Smooth muscle cell (in vitro differentiated cells): ENCODE measurements around the gene PPM1G. TPM values are rescaled to one million over a fixed set of nuclear protein-coding genes. Genes with fewer than 3 reads are reported as not detected.

Source experiments
- DNase-seq: peaks from one replicate; lab custom pipeline; 2025; ENCODE audit not compliant: unreplicated experiment; lab: John Stamatoyannopoulos, UW
- H2AFZ ChIP-seq: fragments of 200-600 bp; sonication (generic); 2 replicates; pipeline ENCODE4 v1.6.0; 2016; ENCODE audit warnings: antibody characterized with exemption, low read depth, mild to moderate bottlenecking
- H3F3A ChIP-seq: fragments of 200-600 bp; sonication (generic); 2 replicates; pipeline ENCODE4 v1.6.0; 2017; ENCODE audit warnings: antibody characterized with exemption, low read depth
- H3K27ac ChIP-seq: fragments of 200-600 bp; sonication (generic); 2 replicates; pipeline ENCODE4 v1.5.1; 2016; ENCODE audit warnings: low read depth, mild to moderate bottlenecking
- H3K27me3 ChIP-seq: fragments of 200-600 bp; sonication (generic); 2 replicates; pipeline ENCODE4 v1.6.1; 2016; ENCODE audit warnings: low read depth, mild to moderate bottlenecking
- H3K36me3 ChIP-seq: fragments of 200-600 bp; sonication (generic); 2 replicates; pipeline ENCODE4 v1.5.1; 2016; ENCODE audit warnings: low read depth
- H3K4me1 ChIP-seq: fragments of 200-600 bp; sonication (generic); 2 replicates; pipeline ENCODE4 v1.5.1; 2016; ENCODE audit warnings: low read depth
- H3K4me2 ChIP-seq: fragments of 200-600 bp; sonication (generic); 2 replicates; pipeline ENCODE4 v1.6.0; 2016; ENCODE audit warnings: mild to moderate bottlenecking
- H3K4me3 ChIP-seq: fragments of 200-600 bp; sonication (generic); 2 replicates; pipeline ENCODE4 v1.5.1; 2016; ENCODE audit warnings: mild to moderate bottlenecking
- H3K79me2 ChIP-seq: fragments of 200-600 bp; sonication (generic); 2 replicates; pipeline ENCODE4 v1.6.0; 2016; ENCODE audit warnings: low read depth, mild to moderate bottlenecking
- H3K9ac ChIP-seq: fragments of 200-600 bp; sonication (generic); 2 replicates; pipeline ENCODE4 v1.6.0; 2016; ENCODE audit warnings: low read depth
- H3K9me3 ChIP-seq: fragments of 200-600 bp; sonication (generic); replicated peaks from 2 replicates; pipeline ENCODE4 v1.5.1; 2016; ENCODE audit warnings: low read depth
- H4K20me1 ChIP-seq: fragments of 200-600 bp; sonication (generic); 2 replicates; pipeline ENCODE4 v1.6.0; 2016; ENCODE audit warnings: low read depth
- WGBS: methylation state at CpG from one replicate; pipeline ENCODE4 v1.1.7; 2016; ENCODE audit warnings: low lambda C conversion rate; 5-methylcytosine and 5-hydroxymethylcytosine counted together
- polyA plus RNA-seq: library from polyadenylated mRNA; unstranded; fragments of >200 nt; fragmentation: Nextera tagmentation; extraction: Ambion mirVana; gene quantifications from 2 replicates; pipeline ENCODE4 v1.2.1, GENCODE V29; 2016
- total RNA-seq: library from RNA; depleted of rRNA; stranded (reverse); fragments of >200 nt; gene quantifications from 2 replicates; pipeline ENCODE4 v1.2.3, GENCODE V29; 2014
- TF ChIP-seq, protein P1 (sequence below): fragments of 200-600 bp; sonication (generic); IDR thresholded peaks from 2 replicates; pipeline ENCODE4 v1.5.1; 2017; ENCODE audit warnings: borderline replicate concordance, mild to moderate bottlenecking, antibody characterized with exemption; ENCODE audit not compliant: insufficient read depth, poor library complexity, severe bottlenecking

PPM1G gene
- total and polyA plus RNA-seq, 2 experiments from 2014 or later = 30.2 to 48.7 TPM

DNA sequence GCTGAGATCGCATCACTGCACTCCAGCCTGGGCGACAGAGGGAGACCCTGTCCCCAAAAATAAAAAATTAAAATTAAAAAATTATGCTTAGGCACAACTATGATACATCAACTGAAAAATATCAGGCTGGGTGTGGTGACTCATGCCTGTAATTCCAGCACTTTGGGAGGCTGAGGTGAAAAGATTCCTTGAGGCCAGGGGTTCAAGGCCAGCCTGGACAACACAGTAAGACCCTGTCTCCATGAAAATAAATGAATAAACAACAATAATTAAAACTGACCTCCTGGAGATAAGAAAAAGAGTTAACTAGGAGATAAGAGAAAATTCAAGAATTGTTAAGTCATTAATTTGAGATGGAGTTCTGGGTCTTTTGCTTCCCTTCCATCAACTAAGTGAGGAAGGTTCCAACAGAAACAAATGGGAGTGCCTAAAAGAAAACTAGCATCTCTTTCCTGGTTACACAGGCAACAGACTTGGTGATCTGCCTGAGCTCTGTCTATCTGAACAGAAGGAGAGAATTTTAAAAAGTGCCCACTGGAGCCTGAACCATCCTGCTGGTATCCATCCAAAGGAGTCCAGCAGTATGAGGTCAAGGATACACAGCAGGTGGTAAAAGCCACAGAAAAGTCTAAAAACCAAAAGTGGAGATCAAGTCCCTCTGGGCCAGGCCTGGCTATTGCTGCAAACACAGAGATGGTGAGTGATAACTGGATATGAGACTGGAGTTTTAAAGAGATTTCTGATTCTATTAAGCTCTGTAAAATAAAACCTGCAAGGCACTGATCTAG lies 8.8 kb downstream of the PPM1G start:
- Histone ChIP-seq H3K4me3 (no peak overlapping the region), H3K27ac (no peak overlapping the region), H3K9me3 (no peaks in the 10 kb centered on the region), H2AFZ (no peak overlapping the region), H3K79me2 (peaks cover 98% of the 10 kb centered on the region), H3K36me3 (no peaks in the 10 kb centered on the region), H3K4me1 (no peaks in the 10 kb centered on the region), H4K20me1 (peaks cover 79% of the 10 kb centered on the region), H3F3A (no peaks in the 10 kb centered on the region), H3K4me2 (no peak overlapping the region), H3K27me3 (no peaks in the 10 kb centered on the region), H3K9ac (no peak overlapping the region)
- WGBS = 100% methylated on average over 2 of the region's 2 CpGs
- no peak for DNase-seq
- TF ChIP-seq, protein P1, sequence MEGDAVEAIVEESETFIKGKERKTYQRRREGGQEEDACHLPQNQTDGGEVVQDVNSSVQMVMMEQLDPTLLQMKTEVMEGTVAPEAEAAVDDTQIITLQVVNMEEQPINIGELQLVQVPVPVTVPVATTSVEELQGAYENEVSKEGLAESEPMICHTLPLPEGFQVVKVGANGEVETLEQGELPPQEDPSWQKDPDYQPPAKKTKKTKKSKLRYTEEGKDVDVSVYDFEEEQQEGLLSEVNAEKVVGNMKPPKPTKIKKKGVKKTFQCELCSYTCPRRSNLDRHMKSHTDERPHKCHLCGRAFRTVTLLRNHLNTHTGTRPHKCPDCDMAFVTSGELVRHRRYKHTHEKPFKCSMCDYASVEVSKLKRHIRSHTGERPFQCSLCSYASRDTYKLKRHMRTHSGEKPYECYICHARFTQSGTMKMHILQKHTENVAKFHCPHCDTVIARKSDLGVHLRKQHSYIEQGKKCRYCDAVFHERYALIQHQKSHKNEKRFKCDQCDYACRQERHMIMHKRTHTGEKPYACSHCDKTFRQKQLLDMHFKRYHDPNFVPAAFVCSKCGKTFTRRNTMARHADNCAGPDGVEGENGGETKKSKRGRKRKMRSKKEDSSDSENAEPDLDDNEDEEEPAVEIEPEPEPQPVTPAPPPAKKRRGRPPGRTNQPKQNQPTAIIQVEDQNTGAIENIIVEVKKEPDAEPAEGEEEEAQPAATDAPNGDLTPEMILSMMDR = no peak

DNA sequence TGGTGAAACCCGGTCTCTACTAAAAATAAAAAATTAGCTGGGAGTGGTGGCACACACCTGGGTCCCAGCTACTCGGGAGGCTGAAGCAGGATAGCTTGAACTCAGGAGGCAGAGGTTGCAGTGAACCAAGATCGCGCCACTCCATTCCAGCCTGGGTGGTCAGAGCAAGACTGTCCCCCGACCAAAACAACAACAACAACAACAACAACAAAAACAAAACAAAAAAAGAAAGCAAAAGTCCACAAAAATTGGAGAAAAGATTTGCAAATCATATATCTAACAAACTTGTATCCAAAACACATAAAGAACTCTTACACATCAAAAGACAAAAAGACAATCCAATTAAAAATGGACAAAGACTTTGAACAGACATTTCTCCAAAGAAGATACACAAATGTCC lies 10.4 kb downstream of the PPM1G start:
- peaks cover 100% of the 10 kb centered on the region for H3K79me2 ChIP-seq
- H2AFZ ChIP-seq = no peak overlapping the region
- WGBS = 97% methylated on average over 5 of the region's 5 CpGs

DNA sequence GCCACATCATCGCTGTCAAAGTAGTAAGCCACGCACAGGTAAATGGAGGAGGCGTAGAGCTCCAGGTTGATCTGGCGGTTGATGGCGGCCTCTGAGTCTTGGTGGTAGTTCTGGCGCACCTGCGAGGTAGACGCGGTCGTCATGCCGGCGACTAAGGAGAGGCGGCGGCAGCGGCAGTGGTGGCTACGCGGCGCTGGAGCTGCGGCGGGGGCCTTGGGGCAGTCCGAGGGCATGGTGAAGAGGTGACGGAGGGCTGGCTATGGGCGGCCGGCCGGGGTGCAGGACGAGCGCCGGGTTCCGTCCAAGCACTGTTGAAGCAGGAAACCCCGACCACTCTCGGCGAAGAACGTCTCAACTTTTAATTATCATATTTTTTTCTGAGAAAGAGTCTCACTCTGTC lies 16.2 kb downstream of the PPM1G start:
- TF ChIP-seq, protein P1 = no peak
- 98% methylated on average over 29 of the region's 33 CpGs for WGBS

More for the DNA sequence above, 10.4 kb downstream of the PPM1G start:
- Histone ChIP-seq H3K9ac (no peak overlapping the region), H4K20me1 (peaks cover 75% of the 10 kb centered on the region), H3K9me3 (no peaks in the 10 kb centered on the region), H3K4me3 (no peak overlapping the region), H3K27me3 (no peaks in the 10 kb centered on the region), H3F3A (no peaks in the 10 kb centered on the region), H3K4me2 (no peak overlapping the region), H3K36me3 (no peaks in the 10 kb centered on the region), H3K27ac (no peak overlapping the region), H3K4me1 (no peaks in the 10 kb centered on the region)
- no peak for DNase-seq
- TF ChIP-seq, protein P1 = no peak

More for the DNA sequence above, 16.2 kb downstream of the PPM1G start:
- Histone ChIP-seq H3K9ac (no peak overlapping the region), H3K36me3 (no peaks in the 10 kb centered on the region), H3K4me1 (no peaks in the 10 kb centered on the region), H3F3A (no peaks in the 10 kb centered on the region), H3K79me2 (peaks cover 92% of the 10 kb centered on the region), H3K27me3 (no peaks in the 10 kb centered on the region), H3K4me3 (no peak overlapping the region), H3K4me2 (no peak overlapping the region), H3K9me3 (no peaks in the 10 kb centered on the region), H4K20me1 (peaks cover 40% of the 10 kb centered on the region), H2AFZ (no peak overlapping the region), H3K27ac (no peak overlapping the region)
- no peak for DNase-seq
